GM21381 (cell line): Measurements from ENCODE around the gene LTBP1.

ENCODE experiments used
- ATAC-seq: cut with Tn5 transposase; IDR thresholded peaks from one replicate; pipeline ENCODE4 v1.9.1; 2021; ENCODE audit warnings: mild to moderate bottlenecking, moderate library complexity; ENCODE audit not compliant: unreplicated experiment

LTBP1 gene

DNA sequence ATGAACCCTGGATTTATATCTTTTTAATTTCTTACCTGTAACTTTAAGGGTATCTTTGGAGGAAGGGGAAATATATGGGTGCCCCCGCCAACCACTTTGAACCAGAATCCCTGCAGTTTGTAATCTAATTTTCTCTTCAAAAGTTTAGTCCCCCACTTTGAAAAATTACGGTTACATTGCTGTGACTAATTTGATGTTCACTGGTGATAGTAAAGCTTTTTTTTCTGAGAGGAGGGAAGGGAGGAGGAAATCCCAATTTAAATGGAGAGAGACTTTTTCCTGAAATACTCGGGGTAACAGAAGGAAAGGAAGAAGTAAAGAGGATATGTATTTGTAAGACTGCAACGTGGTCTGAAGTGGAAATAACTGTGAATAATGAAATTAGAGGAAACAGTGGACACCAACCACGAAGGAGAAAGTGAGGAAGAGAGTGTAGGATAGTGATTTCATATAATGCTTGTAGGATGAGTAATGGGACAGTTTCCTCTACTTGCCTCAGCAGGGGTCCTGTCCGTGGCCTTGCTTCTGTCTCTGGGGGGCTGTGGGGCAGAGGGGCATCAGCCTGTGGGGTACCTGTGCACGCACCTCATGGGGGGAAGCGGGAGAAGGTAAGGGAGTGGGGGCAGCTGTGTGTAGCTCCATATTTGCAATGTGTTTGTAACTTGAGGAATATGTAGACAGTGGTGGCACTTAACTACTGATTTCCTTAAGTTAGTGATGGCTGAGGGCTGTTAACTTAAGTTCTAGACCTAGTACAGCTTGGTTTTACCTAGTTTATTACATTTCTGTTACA lies 161.1 kb downstream of the LTBP1 start:
- no peak for ATAC-seq

DNA sequence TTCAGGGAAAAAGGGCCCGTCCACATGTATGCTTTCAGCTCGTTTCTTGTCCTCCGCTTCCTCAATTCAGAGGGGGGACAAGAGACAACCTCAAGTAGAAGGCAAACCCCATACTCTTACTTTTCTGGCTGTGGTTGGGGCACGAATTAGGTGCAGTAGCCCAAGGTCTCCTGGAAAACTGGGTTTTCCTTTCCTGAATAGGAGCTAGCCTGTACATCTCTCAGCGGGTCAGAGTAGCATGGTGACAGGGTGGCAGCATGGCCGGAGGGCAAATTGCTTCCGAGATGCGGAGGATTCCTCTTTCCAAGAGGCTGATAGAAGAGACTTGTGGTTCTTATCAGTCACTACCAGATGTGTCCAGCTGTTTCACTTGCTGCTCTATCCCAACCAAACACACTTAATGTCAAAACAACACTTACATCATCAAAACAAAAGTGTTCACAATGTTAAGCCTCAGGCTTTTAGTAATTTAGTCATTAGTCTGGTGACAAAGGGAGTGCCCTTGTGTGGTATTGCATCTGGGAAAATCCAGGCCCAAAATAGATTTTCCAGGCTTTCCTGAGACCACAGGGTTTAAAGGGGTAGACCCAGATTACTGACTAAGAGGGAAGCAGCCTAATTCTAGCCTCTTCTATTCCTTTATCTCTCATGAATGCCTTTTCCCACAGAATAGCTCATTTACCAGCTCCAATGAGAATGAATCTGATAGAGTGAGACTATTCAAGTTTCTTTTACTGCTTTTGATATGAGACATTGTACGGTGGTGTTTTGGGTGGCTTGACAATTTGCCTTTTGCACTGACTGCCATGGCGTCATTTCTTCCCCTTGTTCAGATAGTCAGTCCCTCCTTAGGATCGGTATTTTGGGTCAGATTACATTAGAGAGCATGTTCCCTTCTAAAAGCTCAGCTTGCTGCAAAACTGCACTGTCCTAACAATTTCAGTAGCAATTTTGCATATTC lies 162.0 kb downstream of the LTBP1 start:
- ATAC-seq = no peak

DNA sequence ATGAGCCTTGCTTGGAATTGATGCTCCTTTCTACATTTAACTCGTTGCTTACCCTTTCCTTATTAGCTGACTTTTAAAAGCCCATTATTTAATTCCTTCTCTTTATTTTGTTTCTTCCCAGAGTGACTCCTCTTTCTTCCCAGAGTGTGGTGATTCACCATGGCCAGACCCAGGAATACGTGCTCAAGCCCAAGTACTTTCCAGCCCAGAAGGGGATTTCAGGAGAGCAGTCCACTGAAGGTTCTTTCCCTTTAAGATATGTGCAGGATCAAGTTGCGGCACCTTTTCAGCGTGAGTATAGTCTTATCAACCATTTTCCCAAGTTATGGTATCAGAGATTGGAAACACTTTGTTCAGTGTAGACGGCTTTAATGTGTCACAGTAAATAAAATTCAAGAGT lies 163.7 kb downstream of the LTBP1 start:
- ATAC-seq = no peak

DNA sequence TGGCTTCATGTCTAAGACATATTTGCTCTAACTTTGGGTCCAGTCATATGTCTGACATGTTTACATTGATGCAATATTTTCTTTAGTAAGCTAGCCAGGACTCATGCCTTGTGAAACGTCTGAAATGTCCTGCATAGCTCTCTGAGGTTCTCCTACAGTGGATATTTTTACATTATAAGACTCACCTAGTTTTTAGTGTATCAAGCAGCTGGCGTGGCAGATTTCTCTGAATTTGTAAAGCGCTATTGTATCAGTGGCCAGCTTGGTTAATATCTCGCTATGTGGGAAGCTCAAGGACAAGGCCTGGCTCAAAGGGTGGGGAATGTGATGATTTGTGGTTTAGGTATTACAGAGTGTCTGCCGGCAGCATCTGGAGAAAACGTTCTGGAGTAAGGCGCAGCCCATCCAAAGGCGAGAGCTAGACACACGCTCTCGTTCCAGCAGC lies 164.3 kb downstream of the LTBP1 start:
- ATAC-seq = no peak

DNA sequence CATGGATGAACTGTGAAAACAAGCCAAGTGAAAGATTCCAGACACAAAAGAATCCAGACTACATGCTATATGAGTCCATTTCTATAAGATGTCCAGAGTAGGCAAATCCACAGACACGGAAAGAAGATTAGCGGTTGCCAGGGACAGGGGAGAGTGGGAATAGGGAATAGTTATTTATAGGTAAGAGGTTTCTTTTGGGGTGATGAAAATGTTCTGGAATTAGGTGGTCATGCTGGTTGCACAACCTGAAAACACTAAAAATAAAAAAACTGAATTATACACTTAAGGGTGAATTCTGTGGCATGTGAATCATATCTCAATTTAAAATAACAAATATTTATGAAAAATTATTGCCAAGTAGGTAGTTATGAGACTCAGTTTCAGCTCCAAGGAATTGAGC lies 168.4 kb downstream of the LTBP1 start:
- ATAC-seq = no peak

DNA sequence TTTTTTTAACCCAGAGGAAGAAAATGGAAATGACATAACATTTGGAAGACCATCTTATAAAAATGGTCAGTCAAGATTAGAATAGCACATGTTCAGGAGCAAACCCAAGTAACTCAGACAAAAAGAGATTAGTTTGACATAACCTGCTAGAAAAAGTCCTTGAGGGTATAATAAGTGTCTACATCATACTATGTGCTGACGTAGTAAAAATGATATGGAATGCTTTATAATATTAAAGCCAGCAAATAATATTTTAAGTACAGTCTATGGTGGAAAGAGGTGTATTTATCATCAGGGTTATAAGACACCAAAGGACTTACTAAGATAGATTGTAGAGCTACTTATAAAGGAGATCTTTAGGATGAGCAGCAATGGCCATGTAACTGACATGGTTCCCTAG lies 169.0 kb downstream of the LTBP1 start:
- ATAC-seq = no peak

DNA sequence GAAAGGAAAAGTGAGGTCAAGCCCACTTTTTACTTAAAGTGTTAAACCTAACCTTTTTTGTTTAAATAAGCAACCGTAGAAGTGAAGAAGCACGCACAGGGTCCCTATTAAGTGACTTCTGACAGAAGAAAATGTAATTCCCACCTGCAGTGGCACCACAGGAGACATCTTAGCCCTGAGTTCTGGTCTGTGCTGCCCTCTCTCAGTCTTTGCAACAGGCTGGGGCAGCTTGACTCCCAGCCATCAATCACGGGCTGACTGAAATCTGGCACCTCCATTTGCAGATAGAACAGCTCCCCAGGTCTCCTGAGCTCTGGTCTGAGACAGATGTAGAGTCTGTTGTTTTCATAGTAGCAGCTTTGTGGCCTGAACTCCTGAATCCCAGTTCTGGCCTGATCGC lies 170.0 kb downstream of the LTBP1 start:
- ATAC-seq = no peak

DNA sequence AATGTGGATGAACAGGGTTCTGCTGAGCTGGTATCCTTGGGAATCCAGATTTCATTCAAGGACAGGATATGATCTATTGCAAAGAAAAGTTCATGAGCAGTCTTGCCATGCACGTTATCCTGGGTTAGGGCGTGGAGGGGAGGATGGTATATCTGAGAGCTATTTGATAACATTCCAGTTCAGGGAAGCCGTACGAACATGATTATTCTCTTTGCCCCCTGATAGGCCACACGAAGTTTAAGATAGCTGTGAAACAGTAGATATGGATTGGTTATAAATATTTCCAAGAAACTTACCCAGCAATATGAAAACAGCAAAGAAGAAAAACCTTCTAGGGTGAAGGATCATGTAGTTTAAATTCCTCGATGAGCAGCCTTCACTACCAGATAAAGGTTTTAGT lies 171.9 kb downstream of the LTBP1 start:
- no peak for ATAC-seq

DNA sequence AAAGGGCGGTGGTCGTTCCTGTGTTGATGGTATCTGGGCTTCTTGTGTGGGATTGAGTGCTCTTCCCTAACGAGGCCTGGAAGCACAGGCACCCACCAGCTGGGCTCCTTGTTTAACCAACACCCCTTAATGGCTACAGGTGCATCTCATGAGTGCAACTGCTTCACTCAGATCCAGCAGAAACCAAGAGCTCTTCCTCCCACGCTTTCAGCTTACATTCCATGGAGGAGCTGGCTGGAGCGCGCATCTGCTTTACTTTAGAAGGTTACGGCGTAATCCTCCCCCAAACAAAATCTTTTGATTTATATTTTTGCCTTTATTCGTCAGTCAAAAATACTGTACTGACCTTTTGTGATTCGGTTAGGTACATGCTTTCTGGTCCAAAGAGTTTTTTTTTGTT lies 174.7 kb downstream of the LTBP1 start:
- ATAC-seq = no peak

DNA sequence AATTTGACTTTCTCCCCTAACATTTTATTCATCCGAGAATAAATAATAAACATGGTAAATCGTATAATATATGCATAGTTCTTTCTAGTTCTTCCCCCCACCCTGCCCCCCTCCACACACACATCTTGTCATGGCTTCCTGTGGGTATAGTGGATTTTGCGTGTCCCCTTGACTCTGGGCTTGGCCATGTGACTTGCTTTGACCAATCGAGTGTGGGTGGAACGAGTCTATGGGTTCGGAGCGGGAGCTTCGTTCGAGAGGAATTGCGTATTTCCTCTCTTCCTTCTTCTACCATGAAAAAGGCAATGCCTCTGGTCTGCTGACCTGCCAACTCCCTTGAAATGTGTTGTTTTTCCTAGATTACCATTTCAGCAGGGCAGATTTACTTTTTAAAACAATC lies 175.2 kb downstream of the LTBP1 start:
- ATAC-seq = no peak

DNA sequence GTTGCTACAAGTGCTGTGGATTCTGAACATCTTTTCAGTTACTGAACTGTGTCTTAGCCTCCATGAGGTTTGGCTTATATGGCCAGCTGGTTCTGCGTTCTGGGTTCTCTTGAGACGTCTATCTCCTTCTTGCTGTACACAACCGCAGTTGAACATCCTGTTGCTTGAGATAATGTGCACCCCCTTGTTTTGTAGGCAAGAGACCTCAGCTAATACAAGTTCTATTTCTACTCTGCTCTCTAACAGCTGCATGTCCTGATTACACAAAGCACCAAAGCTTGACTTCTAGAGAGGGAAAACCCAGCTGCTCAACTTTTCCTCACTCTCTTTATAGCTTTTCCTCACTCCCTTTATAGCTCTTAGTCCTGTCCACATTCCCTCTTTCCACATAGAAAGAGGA lies 176.0 kb downstream of the LTBP1 start:
- no peak for ATAC-seq

DNA sequence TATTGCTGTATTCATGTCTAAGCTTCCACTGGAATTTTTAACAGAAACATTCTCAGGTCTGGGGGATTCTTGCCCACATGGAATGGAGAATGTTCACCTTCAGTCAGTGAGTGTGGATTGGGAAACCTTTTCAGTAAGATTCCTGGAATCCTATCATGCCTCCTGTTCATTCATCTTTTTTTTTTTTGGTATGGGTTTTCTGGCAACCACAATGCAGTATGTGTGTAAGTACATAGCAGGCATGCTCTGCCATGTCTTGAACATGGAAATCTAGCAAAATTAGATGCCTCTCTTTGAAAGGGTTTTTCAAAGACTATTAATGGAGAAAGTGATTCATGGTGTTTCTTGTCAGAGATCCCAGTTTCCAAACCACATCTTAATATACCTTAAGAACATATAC lies 176.5 kb downstream of the LTBP1 start:
- ATAC-seq = no peak

DNA sequence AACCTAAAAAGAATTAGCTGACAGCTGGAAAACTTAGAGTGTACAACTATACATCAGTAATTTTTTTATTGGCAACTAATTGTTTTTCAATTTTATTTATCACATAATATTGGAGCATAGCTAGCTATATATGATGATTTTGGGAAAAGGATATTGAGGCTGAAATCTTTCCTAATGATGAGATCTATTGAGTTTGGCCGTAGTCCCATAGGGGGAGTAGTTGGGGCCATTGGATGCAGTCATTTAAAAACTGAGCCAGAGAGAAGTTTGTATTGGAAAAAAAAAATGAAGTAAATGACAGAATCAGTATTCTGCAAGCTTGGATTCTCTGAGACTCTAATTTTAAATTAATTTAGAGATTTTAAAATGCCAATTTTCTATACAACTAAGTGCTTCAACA lies 179.8 kb downstream of the LTBP1 start:
- ATAC-seq = no peak

DNA sequence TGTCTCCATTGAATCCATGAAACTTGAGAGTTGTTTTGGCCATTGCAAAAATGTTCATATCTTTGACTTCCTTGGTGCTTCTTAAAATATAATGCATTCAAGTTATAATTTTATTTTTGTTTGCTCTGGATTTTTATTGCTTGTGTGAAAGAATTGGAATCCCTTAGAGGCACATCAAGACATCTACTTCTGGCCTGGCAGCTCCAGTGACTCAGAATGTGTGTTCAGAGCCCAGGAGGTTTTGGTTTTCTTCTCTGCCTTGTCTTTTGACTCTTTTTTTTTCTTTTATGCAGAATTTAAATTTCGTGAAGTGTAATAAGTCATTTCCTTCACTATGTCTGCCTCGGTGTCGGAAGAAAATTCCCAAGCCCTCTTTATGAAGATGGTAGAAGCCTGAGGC lies 180.2 kb downstream of the LTBP1 start:
- no peak for ATAC-seq

DNA sequence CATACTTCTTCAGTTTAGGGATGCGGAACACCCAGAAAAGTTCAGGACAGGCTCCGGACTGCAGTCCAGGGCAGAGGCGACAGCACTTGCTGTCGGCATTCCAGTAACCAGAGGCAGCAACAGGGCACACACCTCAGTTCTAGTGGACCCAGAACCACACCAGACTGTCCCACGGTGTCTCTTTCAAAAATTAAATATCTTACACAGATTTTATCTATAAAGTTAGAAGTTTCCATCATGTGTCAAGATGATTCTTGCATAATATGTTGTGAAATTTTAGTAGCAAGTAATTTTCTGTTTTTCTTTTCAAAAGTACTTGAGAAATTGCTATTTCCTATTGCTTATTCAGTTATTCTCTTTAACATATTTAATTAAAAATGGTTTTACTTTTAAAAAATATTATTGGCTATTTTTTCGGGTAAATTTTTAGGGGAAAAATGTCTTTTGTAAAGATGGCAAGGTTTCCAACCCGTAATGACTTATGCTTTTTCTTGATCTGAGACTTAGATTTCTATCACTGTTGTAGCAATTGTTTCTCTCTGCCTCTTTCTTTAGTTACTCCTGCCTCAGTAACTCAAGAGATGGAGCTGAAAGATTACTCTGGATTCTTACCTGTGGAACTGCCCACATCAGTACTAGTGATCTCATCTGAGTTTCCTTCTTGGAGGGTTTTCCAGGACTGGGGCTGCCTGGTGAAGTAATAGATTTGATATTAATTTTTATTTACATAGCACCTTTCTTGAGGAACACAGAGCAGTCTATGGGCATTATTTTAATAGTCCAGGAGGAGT lies 182.7 kb downstream of the LTBP1 start:
- no peak for ATAC-seq

DNA sequence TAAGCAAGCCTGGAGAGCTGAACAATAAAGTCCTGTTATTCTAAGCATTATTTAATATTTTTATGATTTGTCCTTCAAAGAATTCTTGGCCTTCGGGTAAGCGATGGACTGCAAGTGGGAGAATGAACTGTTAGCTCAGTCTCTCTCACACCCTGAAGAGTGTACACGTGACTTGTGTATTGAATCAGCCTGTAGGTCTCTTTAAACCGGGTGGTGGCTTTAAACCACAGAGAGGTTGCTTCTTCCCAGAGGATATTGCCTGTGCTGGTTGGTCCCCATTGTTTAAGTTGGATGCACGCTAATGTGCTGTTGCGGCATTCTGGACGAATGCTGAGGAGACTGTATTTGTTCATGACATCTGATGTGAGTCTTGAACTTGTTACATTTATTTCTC lies 183.3 kb downstream of the LTBP1 start:
- ATAC-seq = no peak

DNA sequence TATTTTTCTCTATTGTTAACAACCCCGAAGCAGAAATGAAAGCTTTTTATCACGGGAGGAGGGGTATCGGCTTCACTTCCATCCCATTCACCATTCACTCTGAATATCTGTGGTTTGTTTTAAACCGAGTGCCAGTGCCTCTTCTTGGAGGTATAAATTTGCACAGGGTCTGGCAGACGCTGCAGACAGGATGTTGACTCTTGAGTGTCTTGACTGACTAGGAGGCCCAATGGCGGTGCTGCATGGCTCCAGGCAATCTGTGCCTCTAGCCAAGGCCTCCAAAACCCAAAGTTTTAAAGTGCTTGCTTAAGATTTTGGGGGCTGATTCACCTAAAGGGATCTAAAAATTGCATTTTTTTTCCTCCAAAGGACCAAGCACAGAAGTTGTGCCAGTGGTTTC lies 183.8 kb downstream of the LTBP1 start:
- ATAC-seq = no peak

DNA sequence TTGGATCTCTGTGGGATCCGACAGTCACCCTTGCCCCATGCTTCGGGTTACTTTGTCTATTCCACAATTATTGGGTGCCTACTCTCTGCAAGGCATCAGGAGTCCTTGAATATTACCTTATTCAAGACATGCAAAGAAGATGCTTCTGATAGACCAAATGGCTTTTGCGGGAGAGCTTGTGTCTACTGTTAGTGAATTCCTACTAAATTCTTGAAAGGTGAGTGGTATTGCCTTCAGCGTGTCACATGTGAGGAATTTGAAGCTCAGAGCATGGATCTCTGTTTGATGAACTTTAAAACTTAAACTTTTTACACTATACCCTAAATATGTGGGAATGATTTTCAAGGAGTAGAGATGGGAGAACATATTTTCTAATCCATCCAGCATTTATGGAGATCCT lies 184.4 kb downstream of the LTBP1 start:
- no peak for ATAC-seq

DNA sequence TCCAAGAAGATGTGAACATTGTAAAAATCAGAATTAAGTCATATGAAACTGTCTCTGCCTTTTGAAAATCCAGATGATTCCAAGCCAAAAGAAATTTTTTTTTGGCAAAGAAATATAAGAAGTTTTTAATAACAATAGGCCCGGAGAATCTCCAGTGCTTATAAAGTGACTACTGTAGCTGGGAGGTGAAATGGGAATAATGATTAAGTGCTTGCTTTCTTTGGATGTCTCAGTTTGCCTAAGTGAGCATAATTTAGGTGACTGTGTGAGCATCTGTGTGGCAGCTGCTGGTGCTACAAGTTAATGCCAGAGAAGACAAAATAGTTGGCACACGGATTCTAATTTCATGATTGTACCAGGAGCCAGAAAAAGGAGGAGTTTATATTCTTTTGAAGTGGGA lies 185.0 kb downstream of the LTBP1 start:
- no peak for ATAC-seq

DNA sequence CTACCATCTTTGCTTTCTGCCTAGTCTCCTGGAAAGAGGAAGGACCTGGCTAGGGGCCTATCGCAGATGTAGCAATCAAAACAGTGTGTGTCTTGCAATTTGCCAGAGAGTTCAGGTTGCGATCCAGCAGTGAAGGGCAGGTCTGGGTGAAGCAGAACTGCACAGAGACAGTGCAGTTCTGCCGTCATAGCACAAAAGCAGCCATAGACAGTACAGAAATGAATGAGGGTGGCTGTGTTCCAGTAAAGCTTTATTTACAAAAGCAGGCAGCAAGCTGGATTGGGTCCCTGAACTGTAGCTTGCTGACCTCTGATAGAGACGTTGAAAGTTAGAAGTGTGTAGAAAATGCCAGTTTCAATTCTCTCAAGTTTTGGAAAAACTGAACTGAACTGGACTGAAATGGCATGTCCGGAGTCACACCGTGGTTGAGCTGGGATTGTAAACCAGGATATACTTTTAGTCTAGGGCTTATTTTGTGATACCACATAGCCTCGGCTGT lies 186.8 kb downstream of the LTBP1 start:
- ATAC-seq = no peak
